ELR (cell line): ENCODE results near the gene SPPL2B.
"Not testable (repeated sequence)": the region's sequence is repeated elsewhere in the genome, so short reads cannot be mapped to it uniquely, and the experiment has no call there.

ENCODE experiments used
- DNase-seq: peaks from one replicate; pipeline ENCODE4 v3.0.0-alpha.2; 2015; ENCODE audit warnings: low read depth

SPPL2B gene

DNA sequence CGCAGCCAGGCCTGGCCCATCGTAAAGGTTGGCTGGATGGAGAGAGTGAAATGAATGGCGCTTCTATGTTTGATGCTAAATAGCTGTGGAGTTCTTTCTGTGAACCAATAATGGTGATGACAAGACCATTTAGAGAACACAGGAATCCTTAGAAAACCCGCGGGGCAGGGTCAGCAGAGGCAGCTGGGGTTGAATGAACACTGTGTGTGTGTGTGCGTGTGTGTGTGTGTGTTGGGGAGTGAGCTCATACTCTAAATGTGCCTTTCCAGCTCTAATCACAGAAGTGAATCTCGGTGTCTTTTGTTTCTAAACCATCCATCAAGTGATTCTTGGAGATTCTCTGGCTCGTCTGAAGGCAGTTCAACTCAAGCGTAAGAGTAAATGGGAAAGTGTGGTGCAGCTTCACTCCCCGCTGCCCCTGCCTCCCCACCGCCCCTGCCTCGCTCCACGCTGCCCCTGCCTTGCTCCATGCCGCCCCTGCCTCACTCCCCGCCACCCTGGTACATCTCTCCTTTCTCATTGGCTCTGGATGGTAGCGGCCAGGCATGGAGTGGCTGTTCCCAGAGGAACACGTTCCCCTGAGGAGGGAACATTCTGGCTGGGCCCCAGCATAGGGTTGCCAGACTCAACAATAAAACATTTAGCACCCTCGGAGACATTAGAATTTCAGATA lies 52.8 kb downstream of the SPPL2B start:
- no peak for DNase-seq

DNA sequence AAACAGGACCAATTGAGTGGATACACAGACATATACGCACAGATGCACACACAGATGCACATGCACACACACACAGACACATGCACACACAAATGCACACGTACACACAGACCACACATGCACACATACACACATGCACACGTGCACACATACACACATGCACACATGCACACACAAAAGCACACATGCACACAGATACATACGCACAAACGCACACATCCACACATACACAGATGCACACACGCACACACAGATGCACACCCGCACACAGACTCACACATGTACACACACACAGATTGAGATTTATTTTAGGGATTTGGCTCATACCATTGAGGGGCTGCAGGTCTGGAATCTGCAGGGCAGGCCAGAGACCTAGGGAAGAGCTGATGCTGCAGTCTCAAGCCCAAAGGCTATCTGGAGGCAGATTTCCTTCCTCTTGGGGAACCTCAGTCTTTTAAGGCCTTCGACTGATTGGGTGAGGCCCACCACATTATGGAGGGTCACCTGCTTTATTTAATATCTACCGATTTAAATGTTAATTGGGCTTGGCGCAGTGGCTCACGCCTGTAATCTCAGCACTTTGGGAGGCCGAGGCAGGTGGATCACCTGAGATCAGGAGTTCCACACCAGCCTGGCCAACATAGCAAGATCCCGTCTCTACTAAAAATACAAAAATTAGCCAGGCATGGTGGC lies 54.2 kb downstream of the SPPL2B start:
- no peak for DNase-seq

DNA sequence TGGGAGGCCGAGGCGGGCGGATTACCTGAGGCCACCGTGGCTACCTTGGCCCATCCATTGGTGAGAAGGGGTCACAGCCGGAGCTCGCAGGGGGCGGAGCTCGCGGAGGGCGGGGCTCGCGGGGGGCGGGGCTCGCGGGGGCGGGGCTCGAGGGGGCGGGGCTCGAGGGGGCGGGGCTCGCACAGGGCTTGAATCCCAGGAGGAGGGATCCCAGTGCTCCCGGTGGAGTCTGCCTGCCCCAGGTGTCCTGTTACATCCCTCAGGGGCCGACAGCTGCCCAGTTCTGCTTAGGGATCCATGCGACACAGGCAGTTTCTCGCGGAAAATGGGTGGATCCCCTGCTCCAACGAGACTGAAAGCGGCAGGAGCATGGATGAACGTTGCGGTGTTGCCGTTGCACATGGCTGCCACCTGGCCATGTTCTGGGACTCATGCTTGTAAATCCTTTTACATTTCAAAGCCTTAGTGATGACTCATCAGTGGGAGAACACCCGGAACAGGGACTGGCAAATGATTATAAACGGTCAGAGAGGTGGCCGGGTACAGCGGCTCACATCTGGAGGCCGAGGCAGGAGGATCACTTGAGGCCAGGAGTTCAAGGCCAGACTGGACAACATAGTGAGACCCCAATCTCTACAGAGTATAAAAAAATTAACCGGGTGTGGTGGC lies 56.7 kb downstream of the SPPL2B start:
- peak; percentile 92 for DNase-seq

DNA sequence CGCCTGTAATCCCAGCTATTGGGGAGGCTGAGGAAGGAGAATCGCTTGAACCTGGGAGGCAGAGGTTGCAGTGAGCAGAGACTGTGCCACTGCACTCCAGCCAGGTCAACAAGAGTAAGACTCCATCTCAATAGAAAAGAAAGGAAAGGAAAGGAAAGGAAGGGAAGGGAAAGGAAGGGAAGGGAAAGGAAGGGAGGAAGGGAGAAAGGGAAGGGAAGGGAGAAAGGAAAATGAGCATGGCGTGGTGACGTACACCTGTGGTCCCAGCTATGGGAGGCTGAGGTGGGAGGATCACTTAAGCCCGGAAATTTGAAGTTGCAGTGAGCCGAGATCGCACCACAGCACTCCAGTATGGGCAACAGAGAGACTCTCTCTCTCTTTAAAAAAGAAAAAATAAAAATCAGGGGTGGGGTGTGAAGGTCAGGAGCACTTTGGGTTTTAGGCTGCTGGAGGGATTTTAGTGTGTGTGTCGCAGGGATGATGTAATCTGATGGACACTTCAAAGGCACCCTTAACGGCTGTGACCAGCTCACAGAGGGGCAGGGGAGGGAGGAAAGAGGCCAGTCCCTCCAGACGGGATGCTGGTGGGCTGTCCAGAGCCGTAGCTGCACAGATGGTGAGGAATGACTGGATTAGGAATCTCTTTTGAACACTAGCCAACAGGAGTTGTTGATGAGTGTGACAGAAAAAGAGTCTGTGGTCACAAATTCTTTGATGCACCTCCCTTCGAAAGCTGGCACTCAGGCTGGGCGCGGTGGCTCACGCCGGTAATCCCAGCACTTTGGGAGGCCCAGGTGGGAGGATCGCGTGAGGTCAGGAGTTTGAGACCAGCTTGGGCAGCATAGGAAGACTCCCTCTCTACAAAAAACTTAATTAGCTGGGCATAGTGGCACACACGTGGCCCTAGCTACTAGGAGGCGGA lies 59.1 kb downstream of the SPPL2B start:
- no peak for DNase-seq

DNA sequence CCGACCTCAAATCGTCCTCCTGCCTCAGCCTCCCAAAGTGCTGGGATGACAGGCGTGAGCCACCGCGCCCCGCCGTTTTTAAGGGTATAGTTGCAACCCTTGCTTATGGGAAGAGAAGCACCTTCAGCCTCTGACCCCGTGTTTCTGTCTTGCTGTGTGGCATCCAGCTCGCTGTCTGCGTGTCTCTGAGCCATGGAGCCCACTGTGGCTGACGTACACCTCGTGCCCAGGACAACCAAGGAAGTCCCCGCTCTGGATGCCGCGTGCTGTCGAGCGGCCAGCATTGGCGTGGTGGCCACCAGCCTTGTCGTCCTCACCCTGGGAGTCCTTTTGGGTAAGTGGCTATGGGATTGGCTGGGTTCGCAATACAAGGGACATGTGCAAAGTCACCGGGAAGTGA lies 61.1 kb downstream of the SPPL2B start:
- DNase-seq: no peak

DNA sequence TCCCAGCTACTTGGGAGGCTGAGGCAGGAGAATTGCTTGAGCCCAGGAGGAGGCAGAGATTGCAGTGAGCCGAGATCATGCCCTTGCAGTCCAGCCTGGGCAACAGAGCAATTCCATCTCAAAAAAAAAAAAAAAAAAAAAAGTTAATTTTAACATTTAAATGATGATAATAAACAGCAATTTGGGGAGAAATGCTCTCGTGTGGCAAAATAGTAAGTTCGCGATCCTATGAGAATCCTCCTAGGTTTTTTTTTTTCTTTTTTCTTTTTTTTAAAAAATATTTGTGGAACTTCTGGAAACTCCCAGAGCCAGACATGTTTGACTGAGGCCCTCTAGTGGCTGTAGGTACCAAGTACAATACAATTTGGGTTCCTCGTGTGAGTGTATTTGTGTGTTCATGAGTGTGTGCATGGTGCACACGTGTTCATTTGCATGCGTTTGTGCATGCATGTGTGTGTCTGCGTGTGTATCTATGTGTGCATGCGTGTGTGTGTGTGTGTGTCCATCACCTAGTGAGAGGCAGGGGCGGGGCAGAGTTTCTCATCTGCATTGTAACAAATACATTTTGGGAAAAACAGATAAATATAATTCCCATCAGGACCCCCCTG lies 62.7 kb downstream of the SPPL2B start:
- peak; percentile 82 for DNase-seq

DNA sequence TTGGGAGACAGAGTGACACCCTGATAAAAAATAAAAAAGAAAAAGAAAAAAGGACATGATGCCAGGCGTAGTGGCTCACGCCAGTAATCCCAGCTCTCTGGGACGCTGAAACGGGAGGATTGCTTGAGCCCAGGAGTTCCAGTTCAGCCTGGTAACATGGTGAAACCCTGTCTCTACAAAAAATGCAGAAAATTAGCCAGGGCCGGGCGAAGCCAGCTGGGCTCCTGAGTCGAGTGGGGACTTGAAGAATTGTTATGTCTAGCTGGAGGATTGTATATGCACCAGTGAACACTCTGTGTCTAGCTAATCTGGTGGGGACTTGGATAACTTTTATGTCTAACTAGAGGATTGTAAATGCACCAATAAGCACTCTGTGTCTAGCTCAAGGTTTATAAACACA lies 63.9 kb downstream of the SPPL2B start:
- DNase-seq: no peak

DNA sequence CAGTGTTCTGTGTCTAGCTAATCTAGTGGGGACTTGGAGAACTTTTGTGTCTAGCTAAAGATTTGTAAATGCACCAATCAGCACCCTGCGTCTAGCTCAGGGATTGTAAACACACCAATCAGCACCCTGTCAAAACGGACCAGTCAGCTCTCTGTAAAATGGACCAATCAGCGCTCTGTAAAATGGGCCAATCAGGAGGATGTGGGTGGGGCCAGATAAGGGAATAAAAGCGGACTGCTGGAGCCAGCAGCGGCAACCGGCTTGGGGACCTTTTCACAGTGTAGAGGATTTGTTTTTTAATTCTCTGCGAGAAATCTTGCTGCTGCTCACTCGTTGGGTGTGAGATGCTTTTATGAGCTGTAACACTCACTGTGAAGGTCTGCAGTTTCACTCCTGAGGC lies 64.4 kb downstream of the SPPL2B start:
- not testable (repeated sequence) for DNase-seq

DNA sequence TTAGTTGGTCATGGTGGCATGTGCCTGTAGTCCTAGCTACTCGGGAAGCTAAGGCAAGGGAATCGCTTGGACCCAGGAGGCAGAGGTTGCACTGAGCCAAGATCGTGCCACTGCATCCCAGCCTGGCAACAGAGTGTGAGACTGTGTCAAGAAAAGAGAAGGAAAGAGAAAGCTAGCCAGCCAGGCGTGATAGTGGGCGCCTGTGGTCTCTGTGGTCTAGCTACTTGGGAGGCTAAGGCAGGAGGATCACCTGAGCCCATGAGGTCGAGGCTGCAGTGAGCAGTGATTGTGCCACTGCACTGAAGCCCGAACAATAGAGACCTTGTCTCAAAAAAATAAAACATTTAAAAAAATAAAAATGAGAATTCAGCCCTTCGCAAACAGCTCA lies 65.6 kb downstream of the SPPL2B start:
- no peak for DNase-seq

DNA sequence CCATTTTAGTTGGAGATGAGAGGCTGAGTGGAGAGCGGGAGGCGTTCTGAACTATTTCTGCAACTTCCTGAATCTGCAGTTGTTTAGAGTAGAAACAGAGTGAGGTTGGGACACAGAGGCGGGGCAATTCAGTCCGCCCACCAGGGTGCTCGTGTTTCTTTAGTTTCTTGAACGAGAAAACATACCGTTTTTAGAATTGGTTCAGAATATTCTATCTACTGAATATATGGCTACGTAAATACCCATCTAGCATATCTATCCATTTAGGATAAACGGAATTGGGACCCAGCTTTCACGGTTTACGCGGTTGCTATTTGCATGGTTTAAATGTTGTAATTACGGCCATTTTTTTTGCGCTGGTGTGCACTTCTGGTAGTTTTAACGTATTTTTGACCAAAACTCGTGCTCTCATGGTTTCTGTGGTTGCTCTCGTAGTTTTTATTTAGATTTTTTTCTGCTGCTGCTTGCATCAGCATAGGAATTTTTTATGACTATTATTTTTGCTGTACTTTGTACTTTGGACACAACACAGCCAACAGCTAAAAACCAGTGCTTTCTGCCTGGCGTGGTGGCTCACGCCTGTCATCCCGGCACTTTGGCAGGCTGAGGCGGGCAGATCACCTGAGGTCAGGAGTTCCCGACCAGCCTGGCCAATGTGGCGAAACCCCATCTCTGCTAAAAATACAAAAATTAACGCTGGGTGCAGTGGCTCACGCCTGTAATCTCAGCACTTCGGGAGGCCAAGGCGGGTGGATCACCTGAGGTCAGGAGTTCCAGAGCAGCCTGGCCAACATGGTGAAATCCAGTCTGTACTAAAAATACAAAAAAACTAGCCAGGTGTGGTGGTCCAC lies 66.2 kb downstream of the SPPL2B start:
- no peak for DNase-seq

DNA sequence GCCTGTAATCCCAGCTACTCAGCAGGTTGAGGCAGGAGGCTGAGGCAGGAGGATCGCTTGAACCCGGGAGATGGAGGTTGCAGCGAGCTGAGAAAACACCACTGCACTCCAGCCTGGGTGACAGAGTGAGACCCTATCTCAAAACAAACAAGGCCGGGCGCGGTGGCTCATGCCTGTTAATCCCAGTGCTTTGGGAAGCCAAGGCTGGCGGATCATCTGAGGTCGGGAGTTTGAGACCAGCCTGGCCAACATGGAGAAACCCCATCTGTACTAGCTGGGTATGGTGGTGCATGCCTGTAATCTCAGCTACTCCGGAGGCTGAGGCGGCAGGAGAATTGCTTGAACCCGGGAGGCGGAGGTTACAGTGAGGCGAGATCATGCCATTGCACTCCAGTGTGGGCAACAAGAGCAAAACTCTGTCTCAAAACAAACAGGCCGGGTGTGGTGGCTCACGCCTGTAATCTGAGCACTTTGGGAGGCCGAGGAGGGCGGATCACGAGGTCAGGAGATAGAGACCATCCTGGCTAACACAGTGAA lies 66.9 kb downstream of the SPPL2B start:
- DNase-seq: not testable (repeated sequence)

DNA sequence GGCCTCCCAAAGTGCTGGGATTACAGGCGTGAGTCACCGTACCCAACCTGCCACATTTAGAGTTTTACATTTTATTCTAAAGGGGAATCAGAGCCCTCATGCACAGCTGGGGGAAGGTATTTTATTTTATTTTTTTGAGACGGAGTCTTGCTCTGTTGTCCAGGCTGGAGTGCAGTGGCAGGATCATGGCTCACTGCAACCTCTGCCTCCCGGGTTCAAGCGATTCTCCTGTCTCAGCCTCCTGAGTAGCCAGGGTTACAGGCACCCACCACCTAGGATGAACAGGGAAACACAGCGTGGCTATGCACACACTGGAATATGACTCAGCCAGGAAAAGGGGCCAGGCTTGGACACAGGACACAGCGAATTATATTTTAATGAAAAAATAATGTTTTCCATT lies 68.7 kb downstream of the SPPL2B start:
- DNase-seq: not testable (repeated sequence)

DNA sequence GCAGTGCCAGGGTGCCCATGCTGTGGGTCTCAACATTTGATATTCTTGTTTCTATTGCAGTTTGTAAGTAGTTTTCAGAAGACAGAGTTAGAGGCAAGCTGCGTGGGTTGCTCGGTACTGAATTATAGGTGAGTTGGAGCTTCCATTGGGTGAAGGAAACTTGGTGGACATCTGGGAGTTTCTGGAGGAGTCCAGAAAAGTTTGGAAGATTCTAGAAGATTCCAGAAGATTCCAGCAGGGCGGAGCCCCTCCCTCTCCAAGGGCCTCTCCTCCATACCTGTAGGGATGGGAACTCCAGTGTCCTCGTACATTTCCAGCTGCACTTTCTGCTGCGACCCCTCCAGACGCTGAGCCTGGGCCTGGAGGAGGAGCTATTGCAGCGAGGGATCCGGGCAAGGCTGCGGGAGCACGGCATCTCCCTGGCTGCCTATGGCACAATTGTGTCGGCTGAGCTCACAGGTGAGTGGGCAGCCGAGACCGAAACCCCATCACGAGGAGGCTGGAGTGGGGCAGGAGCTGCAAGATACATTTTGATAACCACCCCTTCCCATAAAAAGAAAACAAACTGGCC lies 70.3 kb downstream of the SPPL2B start:
- no peak for DNase-seq

DNA sequence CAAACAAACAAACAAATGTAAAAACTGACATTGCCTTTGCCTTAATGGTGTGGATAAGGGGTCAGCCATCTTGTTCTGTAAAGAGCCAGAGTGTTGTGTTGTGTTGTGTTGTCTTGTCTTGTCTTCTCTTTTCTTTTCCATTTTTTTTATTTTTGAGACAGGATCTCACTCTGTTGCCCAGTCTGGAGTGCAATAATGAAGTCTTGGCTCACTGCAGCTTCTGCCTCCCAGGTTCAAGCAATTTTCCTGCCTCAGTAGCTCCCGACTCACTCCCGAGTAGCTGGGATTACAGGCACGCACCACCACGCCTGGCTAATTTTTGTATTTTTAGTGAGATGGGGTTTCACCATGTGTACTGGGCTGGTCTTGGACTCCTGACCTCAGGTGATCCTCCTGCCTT lies 71.1 kb downstream of the SPPL2B start:
- no peak for DNase-seq
